Karpas-422 (cell line): ENCODE data around the gene ARHGEF33. TPM values are rescaled to one million over a fixed set of nuclear protein-coding genes. Genes with fewer than 3 reads are reported as not detected.

ENCODE experiments used
- DNase-seq: peaks from one replicate; pipeline ENCODE4 v3.0.0-alpha.2; 2015
- H2AFZ ChIP-seq: fragments of 200-600 bp; sonication (generic); 2 replicates; pipeline ENCODE4 v1.6.1; 2014; ENCODE audit warnings: antibody characterized with exemption, low read length, mixed read lengths
- H3K27ac ChIP-seq: fragments of 200-600 bp; sonication (generic); 2 replicates; pipeline ENCODE4 v1.5.1; 2014; ENCODE audit warnings: mild to moderate bottlenecking, low read length, moderate library complexity
- H3K27me3 ChIP-seq: fragments of 200-600 bp; sonication (generic); 2 replicates; pipeline ENCODE4 v1.6.1; 2014; ENCODE audit warnings: low read length, mixed read lengths
- H3K36me3 ChIP-seq: fragments of 200-600 bp; sonication (generic); 2 replicates; pipeline ENCODE4 v1.6.1; 2014; ENCODE audit warnings: low read length, mixed read lengths; ENCODE audit not compliant: insufficient read depth
- H3K4me1 ChIP-seq: fragments of 200-600 bp; sonication (generic); 2 replicates; pipeline ENCODE4 v1.6.1; 2014; ENCODE audit warnings: mild to moderate bottlenecking, low read length, mixed read lengths
- H3K4me2 ChIP-seq: fragments of 200-600 bp; sonication (generic); 2 replicates; pipeline ENCODE4 v1.6.1; 2014; ENCODE audit warnings: low read length, low read depth, mild to moderate bottlenecking; ENCODE audit not compliant: poor library complexity, severe bottlenecking
- H3K4me3 ChIP-seq: fragments of 200-600 bp; sonication (generic); 2 replicates; pipeline ENCODE4 v1.5.1; 2014; ENCODE audit warnings: mild to moderate bottlenecking, antibody characterized with exemption, low read length, mixed read lengths
- H3K79me2 ChIP-seq: fragments of 200-600 bp; sonication (generic); 2 replicates; pipeline ENCODE4 v1.6.1; 2014; ENCODE audit warnings: mild to moderate bottlenecking, low read length, mixed read lengths
- H3K9ac ChIP-seq: fragments of 200-600 bp; sonication (generic); 2 replicates; pipeline ENCODE4 v1.6.0; 2014; ENCODE audit warnings: low read length
- H3K9me2 ChIP-seq: fragments of 200-600 bp; sonication (generic), shearing (Covaris generic); replicated peaks from 2 replicates; pipeline ENCODE4 v1.6.0; 2014; ENCODE audit warnings: mild to moderate bottlenecking, low read length, moderate library complexity; ENCODE audit not compliant: insufficient read depth
- H3K9me3 ChIP-seq: fragments of 300-700, 200-600 bp; sonication (generic); 2 replicates; pipeline ENCODE4 v1.6.1; 2014; ENCODE audit warnings: low read length, mixed read lengths
- H4K20me1 ChIP-seq: fragments of 200-600 bp; sonication (generic); 2 replicates; pipeline ENCODE4 v1.6.1; 2014; ENCODE audit warnings: mild to moderate bottlenecking, antibody characterized with exemption, low read length, low read depth; ENCODE audit not compliant: insufficient read depth
- total RNA-seq: library from RNA; depleted of rRNA; stranded (reverse); fragments of >200 nt; shearing (Covaris generic); gene quantifications from 2 replicates; pipeline ENCODE4 v1.2.3, GENCODE V29; 2014; ENCODE audit warnings: low replicate concordance; rRNA removed

The ARHGEF33 gene
- total RNA-seq = 0.18 TPM in 1 of 2 replicates, not detected in the other

GRCh38 chr2:38889575-38889974, at the start of gene ARHGEF33:
TSS of gene ARHGEF33 (plus strand) at chr2:38889875. CDS start at chr2:38919448, 29,573 bp downstream.
- Histone ChIP-seq H3K79me2 (no peaks in the 10 kb centered on the region), H3K9me2 (no peaks in the 10 kb centered on the region), H3K9me3 (no peaks in the 10 kb centered on the region), H2AFZ (no peak within 1 kb of the TSS), H3K4me2 (no peak within 1 kb of the TSS), H4K20me1 (no peaks in the 10 kb centered on the region), H3K36me3 (no peaks in the 10 kb centered on the region), H3K27me3 (no peaks in the 10 kb centered on the region), H3K9ac (no peak within 1 kb of the TSS), H3K4me1 (no peaks in the 10 kb centered on the region), H3K4me3 (no peak within 1 kb of the TSS), H3K27ac (no peak within 1 kb of the TSS)
- no peak for DNase-seq

- no peak overlapping the region for H3K4me2 ChIP-seq
- H3K27ac ChIP-seq = no peak overlapping the region
- DNase-seq = no peak
- no peaks in the 10 kb centered on the region for H3K9me2 ChIP-seq
- no peaks in the 10 kb centered on the region for H3K4me1 ChIP-seq
- H3K9ac ChIP-seq = no peak overlapping the region
- no peak overlapping the region for H3K4me3 ChIP-seq
- H3K36me3 ChIP-seq = peaks cover 31% of the 10 kb centered on the region
- no peaks in the 10 kb centered on the region for H3K9me3 ChIP-seq
- no peaks in the 10 kb centered on the region for H3K79me2 ChIP-seq
- H3K27me3 ChIP-seq = no peaks in the 10 kb centered on the region
- no peaks in the 10 kb centered on the region for H4K20me1 ChIP-seq
- H2AFZ ChIP-seq = no peak overlapping the region
Observed at GRCh38 chr2:38850045-38850444, 39.6 kb upstream of the ARHGEF33 start.

- Histone ChIP-seq H3K9ac (no peak overlapping the region), H3K27ac (no peak overlapping the region), H3K9me2 (no peaks in the 10 kb centered on the region), H3K79me2 (no peaks in the 10 kb centered on the region), H2AFZ (no peak overlapping the region), H4K20me1 (no peaks in the 10 kb centered on the region), H3K27me3 (no peaks in the 10 kb centered on the region), H3K4me3 (no peak overlapping the region), H3K4me2 (no peak overlapping the region), H3K36me3 (peaks cover 61% of the 10 kb centered on the region), H3K9me3 (no peaks in the 10 kb centered on the region), H3K4me1 (no peaks in the 10 kb centered on the region)
- no peak for DNase-seq
Observed at GRCh38 chr2:38856165-38856564, 33.5 kb upstream of the ARHGEF33 start.

- no peak overlapping the region for H3K27ac ChIP-seq
Observed at GRCh38 chr2:38862476-38862875, 27.2 kb upstream of the ARHGEF33 start.

GRCh38 chr2:38863061-38863695, 26.5 kb upstream of the ARHGEF33 start:
- no peak overlapping the region for H3K27ac ChIP-seq
- H3K4me1 ChIP-seq = no peaks in the 10 kb centered on the region
- peaks cover 5% of the 10 kb centered on the region; the same call in 1 of the 2 replicates for H3K79me2 ChIP-seq
- no peak overlapping the region for H2AFZ ChIP-seq
- no peaks in the 10 kb centered on the region for H3K9me2 ChIP-seq
- no peak for DNase-seq
- H4K20me1 ChIP-seq = no peaks in the 10 kb centered on the region
- no peaks in the 10 kb centered on the region for H3K9me3 ChIP-seq
- no peak overlapping the region for H3K4me2 ChIP-seq
- H3K4me3 ChIP-seq = no peak overlapping the region
- H3K27me3 ChIP-seq = no peaks in the 10 kb centered on the region
- peaks cover 41% of the 10 kb centered on the region for H3K36me3 ChIP-seq
- no peak overlapping the region for H3K9ac ChIP-seq

More at GRCh38 chr2:38862476-38862875, 27.2 kb upstream of the ARHGEF33 start:
- Histone ChIP-seq H2AFZ (no peak overlapping the region), H3K9me2 (no peaks in the 10 kb centered on the region), H3K4me1 (no peaks in the 10 kb centered on the region), H3K36me3 (peaks cover 43% of the 10 kb centered on the region), H3K79me2 (no peaks in the 10 kb centered on the region), H3K27me3 (no peaks in the 10 kb centered on the region), H3K4me3 (no peak overlapping the region), H3K9me3 (no peaks in the 10 kb centered on the region), H3K4me2 (no peak overlapping the region), H3K9ac (no peak overlapping the region), H4K20me1 (no peaks in the 10 kb centered on the region)
- DNase-seq = no peak

- Histone ChIP-seq H3K4me3 (no peak overlapping the region), H3K36me3 (peaks cover 8% of the 10 kb centered on the region; the same call in 1 of the 2 replicates), H3K9ac (no peak overlapping the region), H3K79me2 (peaks cover 35% of the 10 kb centered on the region), H3K4me1 (no peaks in the 10 kb centered on the region), H3K9me3 (peaks cover 4% of the 10 kb centered on the region), H4K20me1 (no peaks in the 10 kb centered on the region), H3K9me2 (no peaks in the 10 kb centered on the region), H2AFZ (no peak overlapping the region), H3K4me2 (no peak overlapping the region), H3K27me3 (no peaks in the 10 kb centered on the region), H3K27ac (no peak overlapping the region)
- DNase-seq = no peak
Observed at GRCh38 chr2:38866773-38867443, 22.8 kb upstream of the ARHGEF33 start.

GRCh38 chr2:38871432-38871831, 18.2 kb upstream of the ARHGEF33 start:
- H3K4me2 ChIP-seq = no peak overlapping the region
- H3K27me3 ChIP-seq = no peaks in the 10 kb centered on the region
- no peak overlapping the region for H2AFZ ChIP-seq
- H3K27ac ChIP-seq = no peak overlapping the region
- no peak for DNase-seq
- H3K9ac ChIP-seq = no peak overlapping the region
- H4K20me1 ChIP-seq = no peaks in the 10 kb centered on the region
- H3K36me3 ChIP-seq = peaks cover 4% of the 10 kb centered on the region; the same call in 1 of the 2 replicates
- peaks cover 9% of the 10 kb centered on the region for H3K4me1 ChIP-seq
- H3K9me3 ChIP-seq = peaks cover 4% of the 10 kb centered on the region
- peaks cover 76% of the 10 kb centered on the region for H3K79me2 ChIP-seq
- no peak overlapping the region for H3K4me3 ChIP-seq
- H3K9me2 ChIP-seq = no peaks in the 10 kb centered on the region

- H3K9ac ChIP-seq = no peak overlapping the region
- H2AFZ ChIP-seq = no peak overlapping the region
- H3K27me3 ChIP-seq = no peaks in the 10 kb centered on the region
- no peaks in the 10 kb centered on the region for H3K36me3 ChIP-seq
- no peak for DNase-seq
- peaks cover 19% of the 10 kb centered on the region for H3K4me1 ChIP-seq
- H3K4me2 ChIP-seq = no peak overlapping the region
- peaks cover 72% of the 10 kb centered on the region for H3K79me2 ChIP-seq
- no peak overlapping the region for H3K4me3 ChIP-seq
- no peaks in the 10 kb centered on the region for H4K20me1 ChIP-seq
- peaks cover 4% of the 10 kb centered on the region for H3K9me3 ChIP-seq
- no peaks in the 10 kb centered on the region for H3K9me2 ChIP-seq
- no peak overlapping the region for H3K27ac ChIP-seq
Observed at GRCh38 chr2:38873763-38874162, 15.9 kb upstream of the ARHGEF33 start.
